ENCODE results near the gene CACNG7. TPM values are rescaled to one million over a fixed set of nuclear protein-coding genes. Genes with fewer than 3 reads are reported as not detected.

The CACNG7 gene
- total RNA-seq, 4 donors from 2014 or later: not detected

DNA sequence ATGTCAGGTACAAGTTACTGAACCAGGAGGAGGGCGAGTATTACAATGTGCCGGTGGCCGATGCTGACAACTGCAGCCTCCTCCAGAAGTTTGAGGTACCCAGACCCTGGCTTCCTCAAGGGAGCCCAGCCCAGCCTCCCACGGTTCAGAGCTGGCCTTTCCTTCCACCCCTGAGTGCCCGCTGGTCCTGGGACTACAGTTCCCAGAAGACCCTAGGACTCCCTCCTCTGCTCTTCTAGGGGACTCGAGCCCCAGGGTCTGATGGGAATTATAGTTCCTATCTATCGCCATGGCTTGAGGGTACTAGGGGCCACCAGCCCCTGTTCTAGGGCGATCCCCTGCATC lies 16.1 kb upstream of the CACNG7 start:
- H3K36me3 ChIP-seq: no peaks in the 10 kb centered on the region
- TF ChIP-seq CTCF (IDR thresholded peaks at IDR 0.05) (no peak), POLR2A (IDR thresholded peaks at IDR 0.05) (no peak)
- 53 to 59% methylated on average over 7 to 8 of the region's 8 CpGs for WGBS, 2 donors
- intact Hi-C loops (cut with DNase I): no loop called here
- H3K27ac ChIP-seq: no peak overlapping the region
- H3K4me1 ChIP-seq: peaks cover 0 to 7% (median 0%) of the 10 kb centered on the region in 3 donors
- no peak for DNase-seq
- no peak overlapping the region for H3K4me3 ChIP-seq
- H3K27me3 ChIP-seq: peaks cover 0 to 87% (median 0%) of the 10 kb centered on the region in 4 donors
- H3K9me3 ChIP-seq: peaks cover 0 to 4% (median 0%) of the 10 kb centered on the region in 3 donors

- no peak overlapping the region for H3K4me3 ChIP-seq
- H3K27ac ChIP-seq: no peak overlapping the region
- TF ChIP-seq POLR2A (IDR thresholded peaks at IDR 0.05) (no peak), CTCF (IDR thresholded peaks at IDR 0.05) (no peak)
- peaks cover 0 to 96% (median 0%) of the 10 kb centered on the region in 4 donors for H3K27me3 ChIP-seq
- no peaks in the 10 kb centered on the region for H3K36me3 ChIP-seq
- intact Hi-C loops (cut with DNase I): no loop called here
- H3K4me1 ChIP-seq: peaks cover 0 to 5% (median 0%) of the 10 kb centered on the region in 3 donors
- peaks cover 0 to 4% (median 0%) of the 10 kb centered on the region in 3 donors for H3K9me3 ChIP-seq
- no peak for DNase-seq
- 28 to 65% methylated on average over 2 to 9 of the region's 9 CpGs for WGBS, 2 donors
Measured at GRCh38 chr19:53894707-53895106, 14.4 kb upstream of the CACNG7 start.

GRCh38 chr19:53896682-53897081 lies 12.4 kb upstream of the CACNG7 start:
- WGBS, 2 donors: 30 to 35% methylated on average over 2 to 4 of the region's 4 CpGs
- Histone ChIP-seq H3K9me3 (no peaks in the 10 kb centered on the region), H3K4me1 (no peaks in the 10 kb centered on the region), H3K4me3 (no peak overlapping the region), H3K27me3 (peaks cover 0 to 90% (median 0%) of the 10 kb centered on the region in 4 donors), H3K27ac (no peak overlapping the region), H3K36me3 (no peaks in the 10 kb centered on the region)
- intact Hi-C loops (cut with DNase I): no loop called here
- TF ChIP-seq POLR2A (IDR thresholded peaks at IDR 0.05) (no peak), CTCF (IDR thresholded peaks at IDR 0.05) (no peak)
- no peak for DNase-seq

GRCh38 chr19:53897459-53897858 lies 11.6 kb upstream of the CACNG7 start:
- no peak for TF ChIP-seq CTCF (IDR thresholded peaks at IDR 0.05)
- no peak for TF ChIP-seq POLR2A (IDR thresholded peaks at IDR 0.05)
- Histone ChIP-seq H3K36me3 (no peaks in the 10 kb centered on the region), H3K9me3 (no peaks in the 10 kb centered on the region), H3K4me1 (no peaks in the 10 kb centered on the region), H3K27me3 (peaks cover 0 to 82% (median 0%) of the 10 kb centered on the region in 4 donors), H3K4me3 (no peak overlapping the region), H3K27ac (no peak overlapping the region)
- DNase-seq: no peak
- intact Hi-C loops (cut with DNase I): no loop called here
- WGBS, 2 donors: 42 to 49% methylated on average over 3 to 4 of the region's 4 CpGs

- Histone ChIP-seq H3K27me3 (peaks cover 0 to 75% (median 0%) of the 10 kb centered on the region in 4 donors), H3K4me1 (no peaks in the 10 kb centered on the region), H3K4me3 (no peak overlapping the region), H3K9me3 (no peaks in the 10 kb centered on the region), H3K36me3 (no peaks in the 10 kb centered on the region), H3K27ac (no peak overlapping the region)
- no peak for DNase-seq
- intact Hi-C loops (cut with DNase I): no loop called here
- WGBS, 2 donors: 10 to 14% methylated on average over 8 to 12 of the region's 16 CpGs
- no peak for TF ChIP-seq POLR2A (IDR thresholded peaks at IDR 0.05)
- no peak for TF ChIP-seq CTCF (IDR thresholded peaks at IDR 0.05)
Measured at GRCh38 chr19:53898166-53898565, 10.9 kb upstream of the CACNG7 start.

All from esophagus squamous epithelium (tissue), 5 donors.